HepG2 (cell line): ENCODE measurements around the gene PAXX.
A peak's percentile ranks its signal among the peaks of the same experiment; 100 is the strongest.

Experiments
- CTCF ChIP-seq: sonication (generic); formaldehyde crosslinking; IDR thresholded peaks from 2 replicates; pipeline ENCODE4 v1.5.0; 2020; ENCODE audit warnings: mild to moderate bottlenecking, missing genetic modification reagents, moderate library complexity
- ELF4 ChIP-seq: sonication (generic); formaldehyde crosslinking; IDR thresholded peaks from 2 replicates; pipeline ENCODE4 v1.5.0; 2020; ENCODE audit warnings: missing genetic modification reagents, mild to moderate bottlenecking, moderate library complexity, borderline replicate concordance
- FOXK1 ChIP-seq: sonication (generic); formaldehyde crosslinking; IDR thresholded peaks from 2 replicates; pipeline ENCODE4 v1.4.0; 2020; ENCODE audit warnings: low read depth, missing genetic modification reagents, borderline replicate concordance
- HCFC1 ChIP-seq: fragments of 150-350 bp; IDR thresholded peaks from 2 replicates; pipeline ENCODE4 v1.6.1; 2014; ENCODE audit warnings: low read depth, low read length
- JUND ChIP-seq: sonication (generic); formaldehyde crosslinking; IDR thresholded peaks from 2 replicates; pipeline ENCODE4 v1.8.0; 2022; ENCODE audit warnings: mild to moderate bottlenecking, missing genetic modification reagents
- NAIF1 ChIP-seq: sonication (generic); formaldehyde crosslinking; IDR thresholded peaks from 2 replicates; pipeline ENCODE4 v1.5.0; 2020; ENCODE audit warnings: mild to moderate bottlenecking, missing genetic modification reagents, borderline replicate concordance
- NFE2L1 ChIP-seq: sonication (generic); formaldehyde crosslinking; IDR thresholded peaks from 2 replicates; pipeline ENCODE4 v1.4.0; 2020; ENCODE audit warnings: missing genetic modification reagents, mild to moderate bottlenecking, borderline replicate concordance
- POLR2AphosphoS2 ChIP-seq: IDR thresholded peaks from 2 replicates; pipeline ENCODE4 v1.6.1; 2011; ENCODE audit warnings: low read depth, low read length, improper control_type of control experiment
- ZFP1 ChIP-seq: IDR thresholded peaks from 2 replicates; pipeline ENCODE4 v1.6.1; 2016
- ZNF121 ChIP-seq: sonication (generic); formaldehyde crosslinking; IDR thresholded peaks from 2 replicates; pipeline ENCODE4 v1.5.0; 2020; ENCODE audit warnings: mild to moderate bottlenecking, missing genetic modification reagents
- ZNF318 ChIP-seq: sonication (generic); formaldehyde crosslinking; IDR thresholded peaks from 2 replicates; pipeline ENCODE4 v1.4.0; 2020; ENCODE audit warnings: mild to moderate bottlenecking, missing genetic modification reagents
- ZNF441 ChIP-seq: sonication (generic); formaldehyde crosslinking; IDR thresholded peaks from 2 replicates; pipeline ENCODE4 v1.7.0; 2021; ENCODE audit warnings: missing genetic modification reagents, borderline replicate concordance
- ZNF501 ChIP-seq: sonication (generic); formaldehyde crosslinking; IDR thresholded peaks from 2 replicates; pipeline ENCODE4 v1.5.1; 2020; ENCODE audit warnings: mild to moderate bottlenecking, moderate library complexity, missing genetic modification reagents

- no peak for TF ChIP-seq POLR2AphosphoS2
- TF ChIP-seq ZNF318 (CRISPR knock-in tag): no peak
- TF ChIP-seq ZNF441: peak; percentile 46; the same call in 1 of the 2 replicates
- TF ChIP-seq NFE2L1 (CRISPR knock-in tag): no peak
- TF ChIP-seq HCFC1: no peak
- peak; percentile 51 for TF ChIP-seq ZNF501
- TF ChIP-seq ZNF121 (CRISPR knock-in tag): no peak
- no peak for TF ChIP-seq FOXK1 (CRISPR knock-in tag)
- no peak for TF ChIP-seq ZFP1 (CRISPR knock-in tag)
- peak; percentile 58 for TF ChIP-seq CTCF
- TF ChIP-seq JUND (CRISPR knock-in tag): peak; percentile 44; the same call in 1 of the 2 replicates
- TF ChIP-seq NAIF1 (CRISPR knock-in tag): no peak
- TF ChIP-seq ELF4 (CRISPR knock-in tag): no peak
Measured at GRCh38 chr9:136949817-136950655, 42.2 kb upstream of the PAXX start.
